ENCODE results near the gene OAS3. TPM values are rescaled to one million over a fixed set of nuclear protein-coding genes. Genes with fewer than 3 reads are reported as not detected.

The OAS3 gene
- total RNA-seq, 1 experiment from 2014 or later: 159 TPM

DNA sequence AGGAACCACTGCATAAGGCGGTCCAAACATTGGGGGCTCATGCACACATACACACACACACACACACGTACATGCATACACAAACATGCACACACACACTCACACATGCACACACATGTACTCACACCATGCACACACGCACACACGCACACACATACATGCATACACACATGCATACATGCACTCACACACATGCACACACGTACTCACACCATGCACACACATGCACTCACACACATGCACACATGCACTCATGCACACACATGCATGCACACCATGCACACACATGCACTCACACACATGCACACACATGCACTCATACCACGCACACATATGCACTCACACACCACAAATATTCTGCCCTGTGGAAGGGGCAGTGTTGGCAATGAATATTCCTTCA, 62.2 kb downstream of the OAS3 start:
- Mint-ChIP-seq H3K36me3 (ENCODE audit: insufficient read depth, unreplicated experiment) (peaks cover 5% of the 10 kb centered on the region), H3K4me3 (ENCODE audit: low read depth, unreplicated experiment) (no peak overlapping the region), H3K9me3 (ENCODE audit: low read depth, unreplicated experiment) (peaks cover 3% of the 10 kb centered on the region), H3K27me3 (ENCODE audit: unreplicated experiment) (peaks cover 51% of the 10 kb centered on the region), H3K27ac (ENCODE audit: unreplicated experiment) (no peak overlapping the region), H3K4me1 (ENCODE audit: low read depth, unreplicated experiment) (no peaks in the 10 kb centered on the region)
- DNase-seq: no peak
- intact Hi-C loops (cut with micrococcal nuclease; ENCODE audit: unreplicated experiment): no loop called here
- CTCF ChIA-PET: no interaction called here
- BruUV-seq (replicated peaks): no TSS peak
- TF ChIP-seq, protein P1, sequence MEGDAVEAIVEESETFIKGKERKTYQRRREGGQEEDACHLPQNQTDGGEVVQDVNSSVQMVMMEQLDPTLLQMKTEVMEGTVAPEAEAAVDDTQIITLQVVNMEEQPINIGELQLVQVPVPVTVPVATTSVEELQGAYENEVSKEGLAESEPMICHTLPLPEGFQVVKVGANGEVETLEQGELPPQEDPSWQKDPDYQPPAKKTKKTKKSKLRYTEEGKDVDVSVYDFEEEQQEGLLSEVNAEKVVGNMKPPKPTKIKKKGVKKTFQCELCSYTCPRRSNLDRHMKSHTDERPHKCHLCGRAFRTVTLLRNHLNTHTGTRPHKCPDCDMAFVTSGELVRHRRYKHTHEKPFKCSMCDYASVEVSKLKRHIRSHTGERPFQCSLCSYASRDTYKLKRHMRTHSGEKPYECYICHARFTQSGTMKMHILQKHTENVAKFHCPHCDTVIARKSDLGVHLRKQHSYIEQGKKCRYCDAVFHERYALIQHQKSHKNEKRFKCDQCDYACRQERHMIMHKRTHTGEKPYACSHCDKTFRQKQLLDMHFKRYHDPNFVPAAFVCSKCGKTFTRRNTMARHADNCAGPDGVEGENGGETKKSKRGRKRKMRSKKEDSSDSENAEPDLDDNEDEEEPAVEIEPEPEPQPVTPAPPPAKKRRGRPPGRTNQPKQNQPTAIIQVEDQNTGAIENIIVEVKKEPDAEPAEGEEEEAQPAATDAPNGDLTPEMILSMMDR (IDR thresholded peaks at IDR 0.05; ENCODE audit: unreplicated experiment): no peak

DNA sequence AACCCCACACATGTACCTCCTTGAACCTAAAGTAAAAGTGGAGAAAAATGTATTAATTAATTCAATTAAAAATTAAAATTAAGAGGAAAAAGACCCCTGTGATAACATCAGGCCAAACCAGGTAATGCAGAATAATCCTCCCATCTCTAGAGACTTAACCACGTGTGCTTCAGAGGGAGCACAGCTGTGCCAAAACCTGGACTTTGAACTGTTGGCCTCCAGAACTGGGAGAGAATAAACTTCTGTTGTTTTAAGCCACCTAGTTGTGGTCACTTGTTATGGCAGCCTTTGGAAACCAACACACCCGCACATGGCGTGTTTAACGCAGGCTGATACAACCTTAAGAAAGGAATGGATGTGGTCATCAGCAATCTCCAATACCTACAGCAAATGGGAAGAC, 63.9 kb downstream of the OAS3 start:
- BruUV-seq (replicated peaks): no TSS peak
- Mint-ChIP-seq H3K27me3 (ENCODE audit: unreplicated experiment) (peaks cover 46% of the 10 kb centered on the region), H3K4me3 (ENCODE audit: low read depth, unreplicated experiment) (no peak overlapping the region), H3K9me3 (ENCODE audit: low read depth, unreplicated experiment) (peaks cover 3% of the 10 kb centered on the region), H3K27ac (ENCODE audit: unreplicated experiment) (no peak overlapping the region), H3K4me1 (ENCODE audit: low read depth, unreplicated experiment) (peaks cover 6% of the 10 kb centered on the region), H3K36me3 (ENCODE audit: insufficient read depth, unreplicated experiment) (peaks cover 5% of the 10 kb centered on the region)
- CTCF ChIA-PET: interaction anchor here (0.6 to 0.7 kb wide), 2 partner anchors 582 to 834 kb away, joined by 3 to 4 read pairs; no protein-coding TSS in a partner anchor
- TF ChIP-seq, protein P1 (IDR thresholded peaks at IDR 0.05; ENCODE audit: unreplicated experiment): no peak
- no peak for DNase-seq
- intact Hi-C loops (cut with micrococcal nuclease; ENCODE audit: unreplicated experiment): no loop called here

DNA sequence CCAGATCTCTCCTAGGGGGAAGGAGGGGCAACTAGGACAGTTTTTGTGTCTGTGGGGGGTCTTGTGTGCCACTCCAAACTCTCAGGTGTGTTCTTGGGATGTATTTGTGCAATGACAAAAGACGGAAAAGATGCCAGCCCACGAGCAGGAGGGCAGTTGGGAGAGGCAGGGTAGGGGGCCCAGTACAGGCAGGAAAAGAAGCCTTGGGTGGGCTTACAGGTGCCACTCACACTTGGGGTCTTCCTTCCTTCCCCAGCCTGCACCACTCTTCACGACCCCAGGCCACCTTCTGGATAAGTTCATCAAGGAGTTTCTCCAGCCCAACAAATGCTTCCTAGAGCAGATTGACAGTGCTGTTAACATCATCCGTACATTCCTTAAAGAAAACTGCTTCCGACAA, 64.4 kb downstream of the OAS3 start:
- TF ChIP-seq, protein P1 (IDR thresholded peaks at IDR 0.05; ENCODE audit: unreplicated experiment): no peak
- H3K27ac Mint-ChIP-seq (ENCODE audit: unreplicated experiment): no peak overlapping the region
- peaks cover 5% of the 10 kb centered on the region for H3K36me3 Mint-ChIP-seq (ENCODE audit: insufficient read depth, unreplicated experiment)
- DNase-seq: no peak
- no peak overlapping the region for H3K4me3 Mint-ChIP-seq (ENCODE audit: low read depth, unreplicated experiment)
- CTCF ChIA-PET: no interaction called here
- BruUV-seq (replicated peaks): no TSS peak
- H3K9me3 Mint-ChIP-seq (ENCODE audit: low read depth, unreplicated experiment): peaks cover 3% of the 10 kb centered on the region
- intact Hi-C loops (cut with micrococcal nuclease; ENCODE audit: unreplicated experiment): no loop called here
- H3K4me1 Mint-ChIP-seq (ENCODE audit: low read depth, unreplicated experiment): peaks cover 8% of the 10 kb centered on the region
- peaks cover 41% of the 10 kb centered on the region for H3K27me3 Mint-ChIP-seq (ENCODE audit: unreplicated experiment)

DNA sequence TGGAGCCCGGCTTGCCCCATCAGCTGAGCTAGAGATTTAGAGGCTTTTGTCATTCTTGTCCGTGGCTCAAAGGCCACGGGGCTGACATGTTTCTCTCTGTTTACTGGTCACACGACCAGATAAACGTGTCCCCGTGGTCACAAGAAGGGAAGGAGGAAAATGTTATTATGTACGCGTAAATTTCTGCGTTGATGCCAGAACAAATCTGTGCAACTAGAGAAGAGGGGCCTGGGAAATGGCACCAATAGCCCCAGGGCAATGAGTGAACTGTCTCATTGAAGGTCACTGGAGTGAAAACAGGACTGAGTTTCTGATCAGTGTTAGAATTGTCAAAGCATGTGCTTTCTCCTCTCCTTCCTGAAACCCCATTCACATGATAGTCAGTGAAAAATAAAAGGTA, 65.4 kb downstream of the OAS3 start:
- no peak for DNase-seq
- Mint-ChIP-seq H3K27ac (ENCODE audit: unreplicated experiment) (no peak overlapping the region), H3K4me3 (ENCODE audit: low read depth, unreplicated experiment) (no peak overlapping the region), H3K4me1 (ENCODE audit: low read depth, unreplicated experiment) (peaks cover 8% of the 10 kb centered on the region), H3K9me3 (ENCODE audit: low read depth, unreplicated experiment) (peaks cover 1% of the 10 kb centered on the region), H3K36me3 (ENCODE audit: insufficient read depth, unreplicated experiment) (peaks cover 5% of the 10 kb centered on the region), H3K27me3 (ENCODE audit: unreplicated experiment) (peaks cover 31% of the 10 kb centered on the region)
- CTCF ChIA-PET: no interaction called here
- intact Hi-C loops (cut with micrococcal nuclease; ENCODE audit: unreplicated experiment): no loop called here
- BruUV-seq (replicated peaks): no TSS peak
- TF ChIP-seq, protein P1 (IDR thresholded peaks at IDR 0.05; ENCODE audit: unreplicated experiment): no peak
